Measurements from ENCODE around the gene WBP1. TPM values are rescaled to one million over a fixed set of nuclear protein-coding genes. Genes with fewer than 3 reads are reported as not detected.

WBP1 gene
- total RNA-seq, 1 experiment from 2014 or later, result 67.6 TPM

- Histone ChIP-seq H3K36me3 (ENCODE audit: control insufficient read depth, insufficient read depth, low read length) (no peaks in the 10 kb centered on the region), H3K4me1 (ENCODE audit: control insufficient read depth, insufficient read depth, low read length) (0 out of 2 replicates have a peak, but pooled peaks cover under 1% of the 10 kb centered on the region), H3K27ac (ENCODE audit: low read length) (no peak overlapping the region), H3K27me3 (ENCODE audit: control insufficient read depth, insufficient read depth, low read length) (no peaks in the 10 kb centered on the region), H3K4me3 (ENCODE audit: low read depth in 2 of 2, low read length in 2 of 2) (no peak overlapping the region), H3K9me3 (ENCODE audit: control insufficient read depth, insufficient read depth, low read depth, low read length) (no peaks in the 10 kb centered on the region)
- intact Hi-C loops (cut with micrococcal nuclease; ENCODE audit: unreplicated experiment) (no loop called here), in situ Hi-C loops (cut with HindIII; ENCODE audit: low pct_unique_long_range_greater_than_20kb, low sequenced_read_pairs) (no loop called here)
- TF ChIP-seq SIN3A (IDR thresholded peaks at IDR 0.05; ENCODE audit: borderline replicate concordance, insufficient read depth, low read depth, low read length) (no peak), REST (IDR thresholded peaks at IDR 0.05; ENCODE audit: insufficient read depth in 1 of 2, low read depth in 2 of 2, low read length in 1 of 2) (no peak), TCF7L2 (IDR thresholded peaks at IDR 0.05; ENCODE audit: low read depth, low read length) (no peak), POLR2AphosphoS5 (IDR thresholded peaks at IDR 0.05; ENCODE audit: low read depth, low read length) (no peak), CTCF (IDR thresholded peaks at IDR 0.05) (no peak)
- no peak for ATAC-seq
- ChIA-PET CTCF (no interaction called here), POLR2A (interaction anchor here (0.6 kb wide), 1 partner anchor 575 kb away, joined by 3 read pairs; no protein-coding TSS in a partner anchor)
- no TSS peak for BruUV-seq (replicated peaks)
- DNase-seq (ENCODE audit: low read depth, low spot score), result no peak
These were observed 42.4 kb upstream of the WBP1 start for GRCh38 chr2:74415762-74416395.

GRCh38 chr2:74416778-74417177 is 41.5 kb upstream of the WBP1 start:
- in situ Hi-C loops (cut with HindIII; ENCODE audit: low pct_unique_long_range_greater_than_20kb, low sequenced_read_pairs) (no loop called here), intact Hi-C loops (cut with micrococcal nuclease; ENCODE audit: unreplicated experiment) (no loop called here)
- ATAC-seq, result no peak
- BruUV-seq (replicated peaks), result no TSS peak
- no peaks in the 10 kb centered on the region for H3K27me3 ChIP-seq (ENCODE audit: control insufficient read depth, insufficient read depth, low read length)
- ChIA-PET POLR2A (interaction anchor here (0.6 kb wide), 1 partner anchor 576 kb away, joined by 3 read pairs; no protein-coding TSS in a partner anchor), CTCF (no interaction called here)
- TF ChIP-seq REST (IDR thresholded peaks at IDR 0.05; ENCODE audit: insufficient read depth in 1 of 2, low read depth in 2 of 2, low read length in 1 of 2) (no peak), POLR2AphosphoS5 (IDR thresholded peaks at IDR 0.05; ENCODE audit: low read depth, low read length) (no peak), SIN3A (IDR thresholded peaks at IDR 0.05; ENCODE audit: borderline replicate concordance, insufficient read depth, low read depth, low read length) (no peak), CTCF (IDR thresholded peaks at IDR 0.05) (no peak), TCF7L2 (IDR thresholded peaks at IDR 0.05; ENCODE audit: low read depth, low read length) (no peak)
- no peak for DNase-seq (ENCODE audit: low read depth, low spot score)
- no peak overlapping the region for H3K4me3 ChIP-seq (ENCODE audit: low read depth in 2 of 2, low read length in 2 of 2)
- no peaks in the 10 kb centered on the region; the same call in 1 of the 2 replicates for H3K36me3 ChIP-seq (ENCODE audit: control insufficient read depth, insufficient read depth, low read length)
- H3K9me3 ChIP-seq (ENCODE audit: control insufficient read depth, insufficient read depth, low read depth, low read length), result no peaks in the 10 kb centered on the region
- H3K27ac ChIP-seq (ENCODE audit: low read length), result no peak overlapping the region
- H3K4me1 ChIP-seq (ENCODE audit: control insufficient read depth, insufficient read depth, low read length), result peaks cover 4% of the 10 kb centered on the region; the same call in 1 of the 2 replicates
